Testis (tissue), 2 donors: ENCODE results near the gene CDRT15.

Source experiments
- POLR2A ChIP-seq: fragments of 450-650 bp; IDR thresholded peaks from one replicate; pipeline ENCODE4 v1.6.1; 2017; ENCODE audit warnings: antibody characterized with exemption, mild to moderate bottlenecking, moderate library complexity
- TF ChIP-seq, protein P1 (sequence below), 3 experiments: fragments of 450-650 bp in 2 of 3; fragments of 200-600 bp in 1 of 3; sonication (generic) in 1 of 3; IDR thresholded peaks; one replicate each; pipeline ENCODE4 v1.5.1; 2016 to 2019; ENCODE audit warnings: antibody characterized with exemption in 3 of 3, mild to moderate bottlenecking in 2 of 3, moderate library complexity in 1 of 3

GRCh38 chr17:14198013-14198412, 38.6 kb downstream of the CDRT15 start:
- TF ChIP-seq, protein P1, sequence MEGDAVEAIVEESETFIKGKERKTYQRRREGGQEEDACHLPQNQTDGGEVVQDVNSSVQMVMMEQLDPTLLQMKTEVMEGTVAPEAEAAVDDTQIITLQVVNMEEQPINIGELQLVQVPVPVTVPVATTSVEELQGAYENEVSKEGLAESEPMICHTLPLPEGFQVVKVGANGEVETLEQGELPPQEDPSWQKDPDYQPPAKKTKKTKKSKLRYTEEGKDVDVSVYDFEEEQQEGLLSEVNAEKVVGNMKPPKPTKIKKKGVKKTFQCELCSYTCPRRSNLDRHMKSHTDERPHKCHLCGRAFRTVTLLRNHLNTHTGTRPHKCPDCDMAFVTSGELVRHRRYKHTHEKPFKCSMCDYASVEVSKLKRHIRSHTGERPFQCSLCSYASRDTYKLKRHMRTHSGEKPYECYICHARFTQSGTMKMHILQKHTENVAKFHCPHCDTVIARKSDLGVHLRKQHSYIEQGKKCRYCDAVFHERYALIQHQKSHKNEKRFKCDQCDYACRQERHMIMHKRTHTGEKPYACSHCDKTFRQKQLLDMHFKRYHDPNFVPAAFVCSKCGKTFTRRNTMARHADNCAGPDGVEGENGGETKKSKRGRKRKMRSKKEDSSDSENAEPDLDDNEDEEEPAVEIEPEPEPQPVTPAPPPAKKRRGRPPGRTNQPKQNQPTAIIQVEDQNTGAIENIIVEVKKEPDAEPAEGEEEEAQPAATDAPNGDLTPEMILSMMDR (IDR thresholded peaks at IDR 0.05), result no peak
- TF ChIP-seq POLR2A, result no peak
